OCI-LY3 (cell line): ENCODE measurements around the gene SHC2.

Source experiments
- EZH2phosphoT487 ChIP-seq: fragments of 200-600 bp; shearing (Covaris generic); IDR thresholded peaks from 2 replicates; pipeline ENCODE4 v1.6.1; 2018; ENCODE audit warnings: antibody characterized with exemption, mixed run types, low read depth
- TF ChIP-seq, protein P1 (sequence below): fragments of 200-600, 300-600 bp; sonication (generic); IDR thresholded peaks from 2 replicates; pipeline ENCODE4 v1.5.1; 2014; ENCODE audit warnings: antibody characterized with exemption, low read length, low read depth

DNA sequence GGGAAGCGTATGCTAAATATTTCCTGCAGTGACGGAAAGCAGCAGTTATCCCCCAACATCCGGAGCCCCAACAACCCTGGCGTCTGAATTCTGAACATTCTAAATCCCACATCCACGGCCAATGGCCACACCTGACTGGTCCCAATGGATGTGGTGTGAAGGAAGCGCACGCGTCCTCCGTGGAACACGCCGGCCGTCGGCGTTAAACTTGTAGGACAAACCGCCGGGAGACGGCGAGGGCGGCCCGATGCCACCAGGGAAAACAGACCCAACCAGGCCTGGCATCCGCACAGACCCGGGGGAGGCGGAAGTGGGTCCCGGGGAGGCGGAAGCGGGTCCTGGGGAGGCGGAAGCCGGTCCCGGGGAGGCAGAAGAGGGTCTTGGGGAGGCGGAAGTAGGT is 3.2 kb downstream of the SHC2 start:
- TF ChIP-seq, protein P1, sequence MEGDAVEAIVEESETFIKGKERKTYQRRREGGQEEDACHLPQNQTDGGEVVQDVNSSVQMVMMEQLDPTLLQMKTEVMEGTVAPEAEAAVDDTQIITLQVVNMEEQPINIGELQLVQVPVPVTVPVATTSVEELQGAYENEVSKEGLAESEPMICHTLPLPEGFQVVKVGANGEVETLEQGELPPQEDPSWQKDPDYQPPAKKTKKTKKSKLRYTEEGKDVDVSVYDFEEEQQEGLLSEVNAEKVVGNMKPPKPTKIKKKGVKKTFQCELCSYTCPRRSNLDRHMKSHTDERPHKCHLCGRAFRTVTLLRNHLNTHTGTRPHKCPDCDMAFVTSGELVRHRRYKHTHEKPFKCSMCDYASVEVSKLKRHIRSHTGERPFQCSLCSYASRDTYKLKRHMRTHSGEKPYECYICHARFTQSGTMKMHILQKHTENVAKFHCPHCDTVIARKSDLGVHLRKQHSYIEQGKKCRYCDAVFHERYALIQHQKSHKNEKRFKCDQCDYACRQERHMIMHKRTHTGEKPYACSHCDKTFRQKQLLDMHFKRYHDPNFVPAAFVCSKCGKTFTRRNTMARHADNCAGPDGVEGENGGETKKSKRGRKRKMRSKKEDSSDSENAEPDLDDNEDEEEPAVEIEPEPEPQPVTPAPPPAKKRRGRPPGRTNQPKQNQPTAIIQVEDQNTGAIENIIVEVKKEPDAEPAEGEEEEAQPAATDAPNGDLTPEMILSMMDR, result no peak
- TF ChIP-seq EZH2phosphoT487, result no peak
